Upper lobe of left lung (tissue), 4 donors: Measurements from ENCODE around the gene LCMT1.

Experiments
- POLR2A ChIP-seq, 4 donors: fragments of 450-650 bp; IDR thresholded peaks; one replicate each; pipeline ENCODE4 v1.5.1; 2016 to 2017; ENCODE audit warnings: antibody characterized with exemption in 4 of 4, mild to moderate bottlenecking in 2 of 4
- POLR2AphosphoS5 ChIP-seq, 2 donors: sonication (generic); formaldehyde crosslinking; IDR thresholded peaks; one replicate each; pipeline ENCODE4 v1.5.1; 2017; ENCODE audit warnings: antibody characterized with exemption in 2 of 2

DNA sequence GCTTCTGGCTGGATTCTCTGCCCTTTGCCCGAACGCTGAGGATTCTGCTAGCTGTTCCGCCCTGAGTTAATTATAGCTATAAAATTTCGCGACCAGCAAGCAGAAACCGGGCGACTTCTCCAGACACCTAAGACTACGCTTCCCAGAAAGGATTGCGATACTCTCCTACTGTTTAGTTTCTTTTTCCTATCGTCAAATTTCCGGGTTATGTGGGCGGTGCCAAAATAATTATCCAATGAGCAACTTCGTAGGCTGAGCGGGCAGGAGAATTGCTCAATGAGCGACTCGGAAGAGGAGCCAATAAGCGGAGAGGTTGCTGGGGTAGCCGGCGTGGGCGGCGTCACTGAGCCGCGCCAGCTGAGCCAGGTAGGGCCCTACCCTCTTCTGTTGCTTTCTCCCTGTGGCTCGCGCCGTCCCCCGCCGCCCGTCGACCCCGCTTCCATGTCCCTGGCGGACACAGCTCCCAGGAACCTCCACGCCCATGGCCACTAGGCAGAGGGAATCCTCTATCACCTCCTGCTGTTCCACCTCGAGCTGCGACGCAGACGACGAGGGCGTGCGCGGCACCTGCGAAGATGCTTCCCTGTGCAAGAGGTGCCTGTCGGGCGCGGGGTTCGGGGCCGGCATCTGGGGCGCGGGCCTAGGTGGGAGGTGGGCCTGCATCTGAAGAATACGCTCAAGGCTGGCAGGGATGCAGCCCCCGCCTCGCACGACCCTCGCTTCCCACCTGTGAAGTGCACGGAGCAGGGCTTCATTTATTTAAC is at the start of gene LCMT1:
- TF ChIP-seq POLR2A (IDR thresholded peaks at IDR 0.05) (peak in 3 of 4 donors; percentile 25 to 80 (median 63)), POLR2AphosphoS5 (IDR thresholded peaks at IDR 0.05) (peak; percentile 72 to 85)
